Activated naive CD8-positive, alpha-beta T cell treated with anti-CD3 and anti-CD28 coated beads, Interleukin-2, amount 50 U/mL, for 24 hours (primary cell): Measurements from ENCODE around the gene GOLGA5.
"Not testable (repeated sequence)": the region's sequence is repeated elsewhere in the genome, so short reads cannot be mapped to it uniquely, and the experiment has no call there.

Source experiments
- ATAC-seq: fragments of 150-1000 bp; cut with Tn5 transposase; one replicate; pipeline ENCODE4 v1.10.0; 2021
- DNase-seq: peaks from one replicate; pipeline ENCODE4 v3.0.0; 2021
- H3K27ac Mint-ChIP-seq: one replicate; pipeline ENCODE4 v1.8.0; 2021; ENCODE audit warnings: mild to moderate bottlenecking, mixed read lengths
- H3K27me3 Mint-ChIP-seq: one replicate; pipeline ENCODE4 v1.8.0; 2021; ENCODE audit warnings: mixed read lengths
- H3K36me3 Mint-ChIP-seq: one replicate; pipeline ENCODE4 v1.8.0; 2021; ENCODE audit warnings: low read depth, mixed read lengths
- H3K4me1 Mint-ChIP-seq: one replicate; pipeline ENCODE4 v1.8.0; 2021; ENCODE audit warnings: mixed read lengths
- H3K4me3 Mint-ChIP-seq: one replicate; pipeline ENCODE4 v1.8.0; 2021; ENCODE audit warnings: mild to moderate bottlenecking, moderate library complexity, mixed read lengths
- H3K9me3 Mint-ChIP-seq: one replicate; pipeline ENCODE4 v1.8.0; 2021; ENCODE audit warnings: mixed read lengths

Gene GOLGA5

DNA sequence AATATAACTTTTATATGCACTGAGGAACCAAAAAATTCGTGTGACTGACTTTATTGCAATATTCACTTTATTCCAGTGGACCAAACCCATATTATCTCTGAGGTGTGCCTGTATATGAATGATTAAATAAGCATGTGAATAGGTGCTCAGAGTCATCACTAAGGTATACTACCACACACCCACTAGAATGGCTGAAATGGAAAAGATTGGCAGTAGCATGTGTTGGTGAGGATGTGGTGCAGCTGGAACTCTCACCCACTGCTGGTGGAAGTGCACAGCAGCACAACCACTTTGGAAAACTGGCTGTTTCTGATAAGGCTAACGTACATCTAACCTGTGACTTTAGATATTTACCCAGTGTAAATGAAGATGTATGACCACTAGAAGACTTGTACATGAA is 36.8 kb downstream of the GOLGA5 start:
- no peaks in the 10 kb centered on the region for H3K27me3 Mint-ChIP-seq
- H3K36me3 Mint-ChIP-seq: peaks cover 23% of the 10 kb centered on the region
- DNase-seq (no peak), ATAC-seq (no peak)
- H3K27ac Mint-ChIP-seq: no peak overlapping the region
- no peaks in the 10 kb centered on the region for H3K4me1 Mint-ChIP-seq
- H3K4me3 Mint-ChIP-seq: no peak overlapping the region
- no peaks in the 10 kb centered on the region for H3K9me3 Mint-ChIP-seq

DNA sequence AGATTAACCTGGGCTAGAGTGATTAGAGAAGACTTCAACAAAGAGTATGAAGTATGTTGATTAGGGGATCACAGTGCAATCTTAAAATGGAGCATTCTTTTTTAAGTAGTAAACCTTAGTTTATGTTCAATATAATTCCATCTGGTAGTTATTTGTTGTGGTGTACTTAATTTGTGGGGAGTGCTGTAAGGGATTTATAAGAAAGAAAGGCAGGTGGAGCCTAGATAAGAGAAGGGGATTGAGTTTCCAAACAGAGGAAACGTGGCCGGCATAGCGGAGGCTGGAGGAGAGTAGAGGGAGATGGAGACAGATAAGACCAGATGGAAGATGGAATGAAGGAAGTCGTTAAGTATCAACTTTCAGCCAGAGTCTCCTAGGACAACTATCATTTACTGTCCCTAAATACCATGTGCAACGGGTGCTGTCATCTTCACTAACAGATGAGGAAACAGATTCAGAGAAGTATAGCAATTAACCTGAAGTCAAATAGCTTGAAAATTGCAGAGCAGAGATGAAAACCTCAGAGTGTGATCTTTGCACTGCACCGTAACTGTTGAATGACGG is 38.1 kb downstream of the GOLGA5 start:
- ATAC-seq (no peak), DNase-seq (no peak)
- Mint-ChIP-seq H3K4me3 (no peak overlapping the region), H3K4me1 (no peaks in the 10 kb centered on the region), H3K27ac (no peak overlapping the region), H3K9me3 (no peaks in the 10 kb centered on the region), H3K36me3 (peaks cover 19% of the 10 kb centered on the region), H3K27me3 (no peaks in the 10 kb centered on the region)

DNA sequence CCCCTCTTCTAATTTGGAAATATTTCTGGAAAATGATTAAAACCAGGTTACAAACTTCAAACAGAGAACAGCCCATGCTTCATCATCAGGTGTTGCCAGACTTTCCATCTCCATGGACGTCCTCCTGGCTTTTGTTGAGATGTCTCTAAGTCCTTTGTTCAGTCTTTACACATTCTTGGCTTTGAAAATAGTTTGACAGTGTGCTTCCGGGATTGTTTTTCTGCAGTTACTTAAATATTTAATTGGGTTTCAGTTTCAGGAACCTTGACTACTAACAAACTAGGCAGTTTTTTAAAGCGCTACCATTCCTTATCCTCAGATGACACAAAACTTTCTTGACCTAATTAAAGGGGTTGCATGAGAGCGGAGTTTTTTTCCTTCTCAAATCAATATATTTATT is 47.8 kb downstream of the GOLGA5 start:
- DNase-seq (no peak), ATAC-seq (no peak)
- Mint-ChIP-seq H3K4me3 (no peak overlapping the region), H3K27me3 (no peaks in the 10 kb centered on the region), H3K27ac (no peak overlapping the region), H3K4me1 (peaks cover 43% of the 10 kb centered on the region), H3K36me3 (peaks cover 19% of the 10 kb centered on the region), H3K9me3 (peaks cover 7% of the 10 kb centered on the region)

DNA sequence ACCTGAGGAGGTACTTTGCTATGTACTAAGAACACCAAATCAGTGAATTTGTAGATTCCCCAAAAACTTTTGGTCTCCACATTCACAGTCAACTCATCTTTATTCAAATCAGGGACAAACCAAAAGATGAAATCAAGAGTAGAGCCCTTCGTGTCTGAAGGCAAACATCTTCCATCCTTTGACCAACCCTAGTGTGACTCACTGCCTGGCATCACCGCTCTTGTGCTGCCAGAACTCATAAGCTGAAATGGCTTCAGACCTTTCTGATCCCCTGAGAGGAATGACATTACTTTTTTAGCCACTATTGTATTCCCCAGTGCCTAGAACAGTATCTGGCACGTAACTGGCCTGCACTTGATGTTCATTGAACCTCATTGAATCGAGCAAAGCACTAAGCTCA is 50.1 kb downstream of the GOLGA5 start:
- peak; percentile 80 for ATAC-seq
- Mint-ChIP-seq H3K36me3 (peaks cover 12% of the 10 kb centered on the region), H3K4me3 (no peak overlapping the region), H3K27ac (peak overlapping the region; percentile 85), H3K4me1 (peaks cover 61% of the 10 kb centered on the region), H3K9me3 (peaks cover 7% of the 10 kb centered on the region), H3K27me3 (no peaks in the 10 kb centered on the region)
- DNase-seq: peak; percentile 39

DNA sequence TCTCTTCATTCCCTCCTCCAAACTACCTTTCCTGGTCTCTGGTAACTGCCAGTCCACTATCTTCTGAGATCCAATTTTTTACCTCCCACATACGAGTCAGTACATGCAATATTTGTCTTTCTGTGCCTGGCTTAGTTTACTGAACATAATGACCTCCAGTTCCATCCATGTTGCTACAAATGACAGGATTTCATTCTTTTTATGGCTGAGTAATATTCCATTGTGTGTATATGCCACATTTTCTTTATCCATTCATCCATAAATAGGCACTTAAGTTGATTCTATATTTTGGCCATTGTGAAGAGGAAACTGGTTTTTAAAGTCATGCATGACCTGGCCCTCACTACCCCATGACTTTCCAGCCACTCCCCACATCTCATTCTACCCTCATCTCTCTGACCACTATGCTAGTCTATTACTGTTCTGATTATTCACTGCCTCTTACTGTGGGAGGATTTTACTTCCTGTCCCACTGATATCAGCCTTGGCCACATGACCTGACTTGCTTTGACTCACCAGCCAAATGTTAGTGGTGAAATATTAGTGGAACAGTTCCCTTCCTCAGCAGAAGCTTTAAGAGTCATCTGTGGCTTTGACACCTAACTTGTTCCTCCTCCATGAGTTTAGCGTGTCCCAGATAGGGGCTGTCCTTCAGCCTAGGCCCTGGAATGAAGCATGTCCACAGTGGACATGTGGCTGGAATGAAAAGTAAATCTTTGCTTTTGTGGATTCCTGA is 52.2 kb downstream of the GOLGA5 start:
- H3K4me1 Mint-ChIP-seq: peaks cover 61% of the 10 kb centered on the region
- H3K27ac Mint-ChIP-seq: peak overlapping the region; percentile 90
- ATAC-seq: peak; percentile 89
- peaks cover 2% of the 10 kb centered on the region for H3K27me3 Mint-ChIP-seq
- peaks cover 7% of the 10 kb centered on the region for H3K9me3 Mint-ChIP-seq
- peaks cover 12% of the 10 kb centered on the region for H3K36me3 Mint-ChIP-seq
- peak overlapping the region; percentile 32 for H3K4me3 Mint-ChIP-seq
- peak; percentile 32 for DNase-seq

DNA sequence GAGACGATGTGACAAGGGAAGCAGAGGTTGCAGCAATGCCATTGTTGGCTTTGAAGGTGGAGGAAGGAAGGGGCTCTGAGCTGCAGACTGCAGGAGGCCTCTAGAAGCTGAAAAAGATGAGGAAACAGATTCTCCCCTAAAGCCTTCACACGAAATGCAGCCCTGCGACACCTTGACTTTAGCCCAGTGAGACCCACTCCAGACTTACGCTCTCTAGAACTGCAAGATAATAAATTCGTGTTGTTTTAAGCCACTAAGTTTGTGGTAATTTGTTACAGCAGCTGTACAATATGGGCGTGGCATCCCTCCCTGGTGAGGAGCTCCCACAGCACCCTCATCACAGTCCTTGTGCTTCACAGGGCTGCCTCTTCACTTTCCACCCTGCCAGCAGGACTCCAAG is 53.2 kb downstream of the GOLGA5 start:
- Mint-ChIP-seq H3K27ac (peak overlapping the region; percentile 90), H3K4me1 (peaks cover 59% of the 10 kb centered on the region), H3K4me3 (no peak overlapping the region), H3K9me3 (peaks cover 12% of the 10 kb centered on the region), H3K27me3 (peaks cover 2% of the 10 kb centered on the region), H3K36me3 (peaks cover 9% of the 10 kb centered on the region)
- ATAC-seq: no peak
- DNase-seq: peak; percentile 29

DNA sequence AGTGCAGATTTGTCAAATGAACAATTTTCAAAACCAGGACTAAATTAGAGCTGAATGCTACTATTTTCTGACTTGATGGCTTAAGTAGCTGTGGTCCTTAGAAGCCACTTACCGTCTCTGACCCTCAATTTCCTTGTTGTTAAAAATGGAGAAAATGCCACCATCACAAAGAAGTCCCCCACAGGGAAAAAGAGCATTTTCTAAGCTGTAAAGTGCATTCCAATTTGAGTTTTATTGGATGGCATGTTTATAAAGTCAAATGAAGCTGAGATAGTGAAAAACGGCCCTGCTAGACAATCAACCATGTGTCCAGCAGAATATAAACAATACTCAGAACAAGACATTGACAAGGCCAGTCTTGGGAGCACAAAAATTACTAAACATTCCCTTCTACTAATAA is 53.6 kb downstream of the GOLGA5 start:
- H3K9me3 Mint-ChIP-seq: peaks cover 13% of the 10 kb centered on the region
- ATAC-seq: no peak
- H3K4me1 Mint-ChIP-seq: peaks cover 61% of the 10 kb centered on the region
- DNase-seq: no peak
- H3K4me3 Mint-ChIP-seq: no peak overlapping the region
- H3K36me3 Mint-ChIP-seq: peaks cover 9% of the 10 kb centered on the region
- H3K27me3 Mint-ChIP-seq: peaks cover 2% of the 10 kb centered on the region
- H3K27ac Mint-ChIP-seq: peak overlapping the region; percentile 90

DNA sequence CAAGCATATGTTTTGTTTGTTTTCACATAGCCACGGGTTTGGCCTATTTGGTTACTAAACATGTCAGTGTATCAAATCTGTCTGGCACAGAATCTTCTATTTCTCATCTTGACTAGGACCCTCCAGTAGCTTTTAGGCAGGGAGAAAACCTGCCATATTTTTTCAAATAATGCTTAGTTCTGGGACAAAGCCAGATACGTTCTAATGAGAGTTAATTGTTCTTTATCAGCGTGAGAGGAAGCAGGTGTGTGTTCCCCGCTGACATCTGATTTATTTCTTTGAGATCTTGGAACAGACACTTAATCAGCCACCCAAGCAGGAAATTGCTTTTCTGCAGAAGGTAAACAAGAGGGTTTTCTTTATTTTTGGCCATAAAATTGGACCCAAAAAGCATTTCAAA is 54.8 kb downstream of the GOLGA5 start:
- no peak for ATAC-seq
- peaks cover 3% of the 10 kb centered on the region for H3K27me3 Mint-ChIP-seq
- peaks cover 53% of the 10 kb centered on the region for H3K4me1 Mint-ChIP-seq
- peaks cover 7% of the 10 kb centered on the region for H3K36me3 Mint-ChIP-seq
- H3K27ac Mint-ChIP-seq: no peak overlapping the region
- DNase-seq: no peak
- no peak overlapping the region for H3K4me3 Mint-ChIP-seq
- peaks cover 14% of the 10 kb centered on the region for H3K9me3 Mint-ChIP-seq

DNA sequence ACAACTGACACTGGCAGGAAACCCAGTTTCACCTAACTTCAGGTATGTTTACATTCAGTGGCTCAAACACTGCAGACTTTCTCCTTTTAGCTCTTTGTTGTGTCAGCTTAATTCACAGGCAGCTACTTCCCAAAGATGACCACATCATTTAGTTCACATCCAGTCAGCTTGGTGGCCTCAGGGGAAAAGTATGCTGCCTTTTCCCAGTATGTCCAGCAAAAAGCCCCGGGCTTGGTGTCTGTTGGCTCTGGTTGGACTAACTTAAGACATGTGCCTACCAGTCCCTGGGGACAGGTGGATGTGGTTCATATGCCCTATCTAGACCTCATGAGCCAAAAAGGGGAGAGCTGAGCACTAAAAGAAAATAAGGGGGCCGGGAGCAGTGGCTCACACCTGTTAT is 56.4 kb downstream of the GOLGA5 start:
- Mint-ChIP-seq H3K9me3 (peaks cover 18% of the 10 kb centered on the region), H3K27ac (no peak overlapping the region), H3K27me3 (peaks cover 8% of the 10 kb centered on the region), H3K36me3 (peaks cover 5% of the 10 kb centered on the region), H3K4me1 (peaks cover 38% of the 10 kb centered on the region), H3K4me3 (no peak overlapping the region)
- ATAC-seq (no peak), DNase-seq (no peak)

DNA sequence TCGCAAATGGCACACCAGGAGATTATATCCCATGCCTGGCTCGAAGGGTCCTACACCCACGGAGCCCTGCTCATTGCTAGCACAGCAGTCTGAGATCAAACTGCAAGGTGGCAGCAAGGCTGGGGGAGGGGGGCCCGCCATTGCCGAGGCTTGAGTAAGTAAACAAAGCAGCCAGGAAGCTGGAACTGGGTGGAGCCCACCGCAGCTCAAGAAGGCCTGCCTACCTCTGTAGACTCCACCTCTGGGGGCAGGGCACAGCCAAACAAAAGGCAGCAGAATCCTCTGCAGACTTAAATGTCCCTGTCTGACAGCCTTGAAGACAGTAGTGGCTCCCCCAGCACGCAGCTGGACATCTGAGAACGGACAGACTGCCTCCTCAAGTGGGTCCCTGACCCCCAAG is 59.0 kb downstream of the GOLGA5 start:
- DNase-seq: not testable (repeated sequence)

DNA sequence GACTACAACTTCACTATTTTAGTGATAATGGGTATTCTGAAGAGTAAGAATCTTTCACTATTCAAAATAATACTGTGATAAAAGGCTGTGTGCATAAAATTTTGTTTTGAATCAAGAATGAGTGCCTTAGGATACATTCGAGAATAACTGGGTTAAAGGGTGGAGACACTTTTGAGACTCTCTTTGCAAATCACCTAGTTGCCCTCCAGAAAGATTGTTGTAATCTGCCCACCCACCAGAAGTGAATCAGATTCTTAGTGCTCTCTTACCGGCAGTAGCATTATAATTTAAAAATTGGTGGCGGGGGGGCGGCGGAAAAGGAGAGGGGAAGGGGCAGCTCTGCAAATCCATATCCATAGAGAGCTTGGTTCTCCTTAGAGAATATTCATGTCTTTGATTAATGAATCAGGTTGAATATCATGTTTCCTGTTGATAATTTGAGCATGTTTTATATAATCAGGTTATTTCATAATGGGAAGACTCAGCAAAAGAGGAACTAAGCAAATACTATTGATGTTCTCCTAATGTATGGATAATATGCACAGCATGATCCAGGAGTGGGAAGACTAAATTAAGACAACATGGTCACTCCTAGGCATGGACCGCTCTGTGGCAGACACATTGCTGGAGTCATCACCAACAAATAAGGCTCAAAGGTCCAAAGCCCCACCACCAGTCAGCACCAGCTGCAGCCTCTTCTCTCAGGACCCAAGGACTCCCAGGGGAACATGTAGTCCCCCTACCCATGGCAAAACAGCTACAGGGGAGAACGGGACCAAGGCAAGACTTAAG is 66.1 kb downstream of the GOLGA5 start:
- H3K36me3 Mint-ChIP-seq: no peaks in the 10 kb centered on the region

More for the DNA sequence above, 59.0 kb downstream of the GOLGA5 start:
- Mint-ChIP-seq H3K9me3 (peaks cover 11% of the 10 kb centered on the region), H3K4me1 (peaks cover 11% of the 10 kb centered on the region)
- not testable (repeated sequence) for H3K4me3 Mint-ChIP-seq, ATAC-seq, H3K27me3 Mint-ChIP-seq, H3K36me3 Mint-ChIP-seq, H3K27ac Mint-ChIP-seq

DNA sequence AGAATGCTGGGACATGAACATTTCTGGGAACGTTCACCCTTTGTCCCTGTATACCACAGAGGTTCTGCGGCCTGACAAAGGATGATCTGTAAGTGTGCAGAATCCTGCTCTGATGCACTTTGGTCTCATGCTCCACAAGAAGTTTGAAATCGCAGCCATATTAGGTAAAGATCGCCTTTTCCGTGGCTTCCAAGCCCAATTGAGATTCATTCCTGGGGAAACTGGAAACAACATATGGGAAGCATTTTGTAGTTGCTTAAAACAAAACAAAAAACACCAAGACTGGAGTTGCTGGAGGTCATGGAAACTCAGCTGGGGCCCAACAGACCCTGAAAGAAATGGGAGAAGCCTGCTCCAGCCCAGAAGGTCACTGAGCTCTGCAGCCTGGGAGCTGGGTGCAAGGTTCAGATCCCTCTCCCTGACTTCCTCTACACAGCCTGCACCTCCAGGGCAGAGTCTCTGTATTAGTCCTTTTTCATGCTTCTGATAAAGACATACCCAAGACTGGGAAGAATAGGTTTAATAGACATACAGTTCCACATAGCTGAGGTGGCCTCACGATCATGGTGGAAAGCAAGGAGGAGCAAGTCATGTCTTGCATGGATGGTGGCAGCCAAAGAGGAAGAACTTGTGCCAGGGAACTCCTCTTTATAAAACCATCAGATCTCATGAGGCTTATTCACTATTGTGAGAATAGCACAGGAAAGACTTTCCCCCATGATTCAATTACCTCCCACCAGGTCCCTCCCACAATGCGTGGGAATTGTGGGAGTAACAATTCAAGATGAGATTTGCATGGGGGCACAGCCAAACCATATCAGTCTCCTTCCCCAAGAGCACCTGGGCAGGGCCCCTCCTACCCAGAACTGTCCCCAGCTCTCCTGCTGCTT is 68.0 kb downstream of the GOLGA5 start:
- H3K4me3 Mint-ChIP-seq: no peak overlapping the region
- no peaks in the 10 kb centered on the region for H3K36me3 Mint-ChIP-seq
- H3K9me3 Mint-ChIP-seq: peaks cover 6% of the 10 kb centered on the region
- H3K27ac Mint-ChIP-seq: no peak overlapping the region
- H3K4me1 Mint-ChIP-seq: peaks cover 15% of the 10 kb centered on the region
- ATAC-seq (no peak), DNase-seq (no peak)
- H3K27me3 Mint-ChIP-seq: peaks cover 4% of the 10 kb centered on the region

More for the DNA sequence above, 66.1 kb downstream of the GOLGA5 start:
- ATAC-seq: no peak
- peaks cover 6% of the 10 kb centered on the region for H3K4me1 Mint-ChIP-seq
- peaks cover 4% of the 10 kb centered on the region for H3K27me3 Mint-ChIP-seq
- DNase-seq: no peak
- H3K27ac Mint-ChIP-seq: no peak overlapping the region
- H3K9me3 Mint-ChIP-seq: peaks cover 3% of the 10 kb centered on the region
- H3K4me3 Mint-ChIP-seq: no peak overlapping the region

DNA sequence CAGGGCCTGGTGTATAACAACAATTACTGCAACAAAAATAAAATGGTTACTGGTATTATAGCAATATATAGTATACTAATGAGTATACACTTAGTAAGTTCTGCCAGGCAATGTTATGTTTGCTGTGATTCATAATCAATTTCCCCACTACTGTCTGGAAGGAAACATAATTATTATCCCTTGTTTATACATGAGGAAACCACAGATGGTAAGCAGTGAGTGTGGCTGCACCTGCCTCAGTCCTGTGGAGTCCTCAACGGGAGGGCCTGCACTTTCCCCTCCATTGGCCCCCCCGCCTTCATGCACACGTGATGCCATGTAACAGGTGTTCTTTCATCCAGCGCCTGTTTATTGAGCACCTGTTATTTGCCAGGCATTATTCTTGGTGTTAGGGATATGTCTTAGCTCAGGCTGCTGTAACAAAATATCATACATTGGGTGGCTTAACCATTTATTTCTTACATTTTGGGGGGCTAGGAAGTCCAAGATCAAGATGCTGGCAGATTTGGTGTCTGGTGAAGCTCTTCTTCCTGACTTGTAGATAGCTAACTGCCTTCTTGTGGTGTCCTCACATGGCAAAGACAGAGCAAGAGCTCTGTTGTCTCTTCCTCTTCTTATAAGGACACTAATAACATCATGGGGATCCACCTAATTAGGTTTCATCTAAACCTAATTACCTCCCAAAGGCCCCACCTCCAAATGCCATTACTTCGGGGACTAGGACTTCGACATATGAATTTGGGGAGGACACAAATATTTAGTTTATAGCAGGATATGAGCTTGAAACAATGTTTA is 69.4 kb downstream of the GOLGA5 start:
- peaks cover 6% of the 10 kb centered on the region for H3K27me3 Mint-ChIP-seq
- H3K4me3 Mint-ChIP-seq: no peak overlapping the region
- H3K36me3 Mint-ChIP-seq: no peaks in the 10 kb centered on the region
- H3K4me1 Mint-ChIP-seq: peaks cover 18% of the 10 kb centered on the region
- DNase-seq (no peak), ATAC-seq (no peak)
- peaks cover 6% of the 10 kb centered on the region for H3K9me3 Mint-ChIP-seq
- no peak overlapping the region for H3K27ac Mint-ChIP-seq
